ENCODE results near the gene CPE. TPM values are rescaled to one million over a fixed set of nuclear protein-coding genes. Genes with fewer than 3 reads are reported as not detected.

The CPE gene
- total and polyA plus RNA-seq, 10 of the 15 experiments (the other 5 are each of a cell fraction or from before 2014, with no cell fraction given): 0.05 to 0.14 TPM; not detected in 8

GRCh38 chr4:165368567-165368966 lies 10.2 kb upstream of the CPE start (continued):
- no peak for TF ChIP-seq KDM1A (IDR thresholded peaks at IDR 0.05; ENCODE audit: borderline replicate concordance)

DNA sequence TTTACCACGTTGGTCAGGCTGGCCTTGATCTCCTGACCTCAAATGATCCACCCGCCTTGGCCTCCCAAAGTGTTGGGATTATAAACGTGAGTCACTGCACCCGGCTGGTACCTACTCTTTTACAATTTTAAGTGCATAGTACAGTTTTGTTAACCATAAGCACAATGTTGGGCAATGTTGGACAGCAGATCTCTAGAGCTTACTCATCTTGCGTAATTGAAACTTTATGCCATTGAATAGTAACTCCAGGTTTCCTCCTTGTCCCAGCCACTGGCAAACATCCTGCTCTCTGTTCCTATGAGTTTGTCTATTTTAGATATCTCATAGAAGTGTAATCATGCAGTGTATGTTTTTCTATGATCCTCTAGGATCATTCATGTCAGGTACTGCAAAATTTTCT lies 9.3 kb upstream of the CPE start:
- in situ Hi-C loops (cut with MboI): no loop called here
- H2AFZ ChIP-seq (ENCODE audit: control insufficient read depth, low read depth, low read length): no peak overlapping the region
- no peak for FAIRE-seq

More for the DNA sequence above, 9.3 kb upstream of the CPE start:
- no peak for ATAC-seq
- 32% methylated on average over 5 of the region's 5 CpGs for WGBS (ENCODE audit: insufficient coverage, insufficient replicate concordance, low lambda C conversion rate, missing lambda C conversion rate)
- no peaks in the 10 kb centered on the region for H4K20me1 ChIP-seq (ENCODE audit: control insufficient read depth, insufficient read depth)
- H3K27me3 ChIP-seq (replicated peaks in 1 of 2; ENCODE audit: control insufficient read depth in 2 of 2, insufficient read depth in 2 of 2, low read length in 1 of 2): no peaks in the 10 kb centered on the region
- H3K9ac ChIP-seq (ENCODE audit: control insufficient read depth, insufficient read depth, low read length): no peak overlapping the region
- ChIA-PET POLR2A (no interaction called here), RAD21 (ENCODE audit: unreplicated experiment) (no interaction called here), SMC1A (ENCODE audit: uncharacterized antibody, unreplicated experiment) (no interaction called here), CTCF (no interaction called here)
- H3K27ac ChIP-seq (ENCODE audit: control insufficient read depth, insufficient read depth): no peak overlapping the region
- H3K4me2 ChIP-seq (ENCODE audit: control insufficient read depth, insufficient read depth): no peak overlapping the region
- no peak for DNase-seq (ENCODE audit: low read depth, low spot score)
- H3K4me3 ChIP-seq: no peak overlapping the region
- TF ChIP-seq SREBF2 (IDR thresholded peaks at IDR 0.05; ENCODE audit: low read length): no peak
- no peak for TF ChIP-seq BACH1 (IDR thresholded peaks at IDR 0.05; ENCODE audit: borderline replicate concordance)
- TF ChIP-seq MYB (IDR thresholded peaks at IDR 0.05; ENCODE audit: borderline replicate concordance, low read depth, low read length): no peak
- no peak for TF ChIP-seq EED (IDR thresholded peaks at IDR 0.05; ENCODE audit: low read depth)
- no peak for TF ChIP-seq HDAC6 (IDR thresholded peaks at IDR 0.05; ENCODE audit: unreplicated experiment)
- TF ChIP-seq JUND (IDR thresholded peaks at IDR 0.05; ENCODE audit: low read depth, low read length): no peak
- TF ChIP-seq IKZF1 (conservative IDR thresholded peaks at IDR 0.05): no peak
- no peak for TF ChIP-seq ATF7 (IDR thresholded peaks at IDR 0.05; ENCODE audit: low read depth)
- TF ChIP-seq, protein P1, sequence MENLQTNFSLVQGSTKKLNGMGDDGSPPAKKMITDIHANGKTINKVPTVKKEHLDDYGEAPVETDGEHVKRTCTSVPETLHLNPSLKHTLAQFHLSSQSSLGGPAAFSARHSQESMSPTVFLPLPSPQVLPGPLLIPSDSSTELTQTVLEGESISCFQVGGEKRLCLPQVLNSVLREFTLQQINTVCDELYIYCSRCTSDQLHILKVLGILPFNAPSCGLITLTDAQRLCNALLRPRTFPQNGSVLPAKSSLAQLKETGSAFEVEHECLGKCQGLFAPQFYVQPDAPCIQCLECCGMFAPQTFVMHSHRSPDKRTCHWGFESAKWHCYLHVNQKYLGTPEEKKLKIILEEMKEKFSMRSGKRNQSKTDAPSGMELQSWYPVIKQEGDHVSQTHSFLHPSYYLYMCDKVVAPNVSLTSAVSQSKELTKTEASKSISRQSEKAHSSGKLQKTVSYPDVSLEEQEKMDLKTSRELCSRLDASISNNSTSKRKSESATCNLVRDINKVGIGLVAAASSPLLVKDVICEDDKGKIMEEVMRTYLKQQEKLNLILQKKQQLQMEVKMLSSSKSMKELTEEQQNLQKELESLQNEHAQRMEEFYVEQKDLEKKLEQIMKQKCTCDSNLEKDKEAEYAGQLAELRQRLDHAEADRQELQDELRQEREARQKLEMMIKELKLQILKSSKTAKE (IDR thresholded peaks at IDR 0.05; ENCODE audit: low read depth, poor library complexity, severe bottlenecking): no peak
- TF ChIP-seq PML (IDR thresholded peaks at IDR 0.05; ENCODE audit: low read length): no peak
- no peak for TF ChIP-seq CBFB (IDR thresholded peaks at IDR 0.05; ENCODE audit: low read depth)
- TF ChIP-seq SUPT20H (IDR thresholded peaks at IDR 0.05; ENCODE audit: borderline replicate concordance, control insufficient read depth, low read depth, low read length): no peak
- TF ChIP-seq HSF1 (IDR thresholded peaks at IDR 0.05; ENCODE audit: low read depth, low read length): no peak
- no peak for TF ChIP-seq ZBED1 (IDR thresholded peaks at IDR 0.05; ENCODE audit: borderline replicate concordance)
- TF ChIP-seq NRF1 (conservative IDR thresholded peaks at IDR 0.05; ENCODE audit: low read depth, low read length): no peak
- H3K9me3 ChIP-seq (replicated peaks; ENCODE audit: control insufficient read depth, insufficient read depth, low read length): no peaks in the 10 kb centered on the region
- no peaks in the 10 kb centered on the region for H3K36me3 ChIP-seq (ENCODE audit: control insufficient read depth in 2 of 2, insufficient read depth in 2 of 2, low read length in 1 of 2)
- no TSS peak for BruUV-seq (replicated peaks)
- no peaks in the 10 kb centered on the region for H3K4me1 ChIP-seq (ENCODE audit: control insufficient read depth, insufficient read depth, low read length)
- intact Hi-C loops (cut with micrococcal nuclease; ENCODE audit: unreplicated experiment): no loop called here
- H3K79me2 ChIP-seq (ENCODE audit: control insufficient read depth, insufficient read depth, low read length): no peaks in the 10 kb centered on the region

All from GM12878 (cell line).